Measurements from ENCODE around the gene HPD. TPM values are rescaled to one million over a fixed set of nuclear protein-coding genes. Genes with fewer than 3 reads are reported as not detected.

The HPD gene
- total RNA-seq, 2 donors from 2014 or later, result 1.2 to 6.8 TPM

- no peak for TF ChIP-seq CTCF (IDR thresholded peaks at IDR 0.05)
- no peaks in the 10 kb centered on the region for H3K4me1 ChIP-seq (ENCODE audit: control insufficient read depth in 1 of 2, low read depth in 2 of 2)
- no peaks in the 10 kb centered on the region for H3K27me3 ChIP-seq (replicated peaks; ENCODE audit: insufficient read depth)
- ATAC-seq (ENCODE audit: insufficient number of reproducible peaks, low FRiP score, low read depth), result no peak
- DNase-seq (ENCODE audit: low spot score), result no peak
- H3K9me3 ChIP-seq, result no peaks in the 10 kb centered on the region
- H3K4me3 ChIP-seq, result no peak overlapping the region
- H3K27ac ChIP-seq, result no peak overlapping the region
- H3K36me3 ChIP-seq, result peaks cover 62% of the 10 kb centered on the region
Observed at GRCh38 chr12:121822393-121823100, 36.1 kb downstream of the HPD start.

GRCh38 chr12:121820056-121820455 is 38.6 kb downstream of the HPD start:
- H3K4me3 ChIP-seq, result no peak overlapping the region
- no peaks in the 10 kb centered on the region for H3K4me1 ChIP-seq (ENCODE audit: control insufficient read depth in 1 of 2, low read depth in 2 of 2)
- no peaks in the 10 kb centered on the region for H3K27me3 ChIP-seq (replicated peaks; ENCODE audit: insufficient read depth)
- H3K9me3 ChIP-seq, result no peaks in the 10 kb centered on the region
- H3K36me3 ChIP-seq, result peaks cover 62% of the 10 kb centered on the region
- DNase-seq (ENCODE audit: low spot score), result no peak
- TF ChIP-seq CTCF (IDR thresholded peaks at IDR 0.05), result no peak
- no peak overlapping the region for H3K27ac ChIP-seq
- no peak for ATAC-seq (ENCODE audit: insufficient number of reproducible peaks, low FRiP score, low read depth)

GRCh38 chr12:121819212-121819949 is 39.3 kb downstream of the HPD start:
- TF ChIP-seq CTCF (IDR thresholded peaks at IDR 0.05), result no peak
- no peak for ATAC-seq (ENCODE audit: insufficient number of reproducible peaks, low FRiP score, low read depth)

GRCh38 chr12:121817648-121818043 is 41.0 kb downstream of the HPD start:
- Histone ChIP-seq H3K27me3 (replicated peaks; ENCODE audit: insufficient read depth) (no peaks in the 10 kb centered on the region), H3K4me1 (ENCODE audit: control insufficient read depth in 1 of 2, low read depth in 2 of 2) (peaks cover 7 to 11% of the 10 kb centered on the region in 2 donors), H3K4me3 (no peak overlapping the region), H3K27ac (no peak overlapping the region), H3K36me3 (peaks cover 63% of the 10 kb centered on the region), H3K9me3 (no peaks in the 10 kb centered on the region)
- ATAC-seq (ENCODE audit: insufficient number of reproducible peaks, low FRiP score, low read depth), result no peak
- TF ChIP-seq CTCF (IDR thresholded peaks at IDR 0.05), result no peak
- DNase-seq (ENCODE audit: low spot score), result no peak

More at GRCh38 chr12:121819212-121819949, 39.3 kb downstream of the HPD start:
- Histone ChIP-seq H3K4me1 (ENCODE audit: control insufficient read depth in 1 of 2, low read depth in 2 of 2) (no peaks in the 10 kb centered on the region), H3K27me3 (replicated peaks; ENCODE audit: insufficient read depth) (no peaks in the 10 kb centered on the region), H3K36me3 (peaks cover 68% of the 10 kb centered on the region), H3K27ac (no peak overlapping the region), H3K4me3 (no peak overlapping the region), H3K9me3 (no peaks in the 10 kb centered on the region)
- DNase-seq (ENCODE audit: low spot score), result no peak

GRCh38 chr12:121816925-121817647 is 41.6 kb downstream of the HPD start:
- H3K36me3 ChIP-seq, result peaks cover 57% of the 10 kb centered on the region
- no peaks in the 10 kb centered on the region for H3K9me3 ChIP-seq
- H3K4me3 ChIP-seq, result no peak overlapping the region
- TF ChIP-seq CTCF (IDR thresholded peaks at IDR 0.05), result no peak
- no peak overlapping the region for H3K27ac ChIP-seq
- ATAC-seq (ENCODE audit: insufficient number of reproducible peaks, low FRiP score, low read depth) (no peak), DNase-seq (ENCODE audit: low spot score) (no peak)
- peaks cover 7 to 17% of the 10 kb centered on the region in 2 donors for H3K4me1 ChIP-seq (ENCODE audit: control insufficient read depth in 1 of 2, low read depth in 2 of 2)
- H3K27me3 ChIP-seq (replicated peaks; ENCODE audit: insufficient read depth), result no peaks in the 10 kb centered on the region
